ENCODE measurements around the gene SLC12A9. TPM values are rescaled to one million over a fixed set of nuclear protein-coding genes. Genes with fewer than 3 reads are reported as not detected.
"Not testable (repeated sequence)": the region's sequence is repeated elsewhere in the genome, so short reads cannot be mapped to it uniquely, and the experiment has no call there.

Gene SLC12A9
- total RNA-seq, 1 donor from 2014 or later = 28.7 TPM

GRCh38 chr7:100902638-100903037 is 50.1 kb downstream of the SLC12A9 start:
- intact Hi-C loops (cut with DNase I) = no loop called here
- ATAC-seq (no peak), DNase-seq (ENCODE audit: low spot score) (no peak)

DNA sequence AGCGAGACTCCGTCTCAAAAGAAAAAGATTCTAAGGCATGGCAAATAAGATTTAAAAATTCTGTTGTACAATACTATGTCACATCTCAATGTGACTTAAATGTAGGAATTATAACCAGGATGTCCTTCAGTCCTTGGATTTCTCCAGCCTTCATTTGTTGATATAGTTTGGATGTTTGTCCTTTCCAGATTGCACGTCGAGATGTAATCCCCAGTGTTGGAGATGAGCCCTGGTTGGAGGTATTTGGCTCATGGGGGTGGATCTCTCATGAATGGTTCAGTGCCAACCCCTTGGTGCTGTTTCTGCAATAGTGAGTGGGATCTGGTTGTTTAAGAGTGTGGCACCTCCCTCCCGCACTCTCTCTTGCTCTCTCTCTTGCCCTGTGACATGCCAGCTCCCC is 56.0 kb downstream of the SLC12A9 start:
- no peak for DNase-seq (ENCODE audit: low spot score)
- intact Hi-C loops (cut with DNase I) = no loop called here
- no peak for ATAC-seq

GRCh38 chr7:100910443-100910842 is 57.9 kb downstream of the SLC12A9 start:
- ATAC-seq; intact Hi-C loops (cut with DNase I): not testable (repeated sequence)

GRCh38 chr7:100911484-100911883 is 59.0 kb downstream of the SLC12A9 start:
- intact Hi-C loops (cut with DNase I) = no loop called here
- ATAC-seq = no peak
- DNase-seq (ENCODE audit: low spot score) = no peak

More at GRCh38 chr7:100910443-100910842, 57.9 kb downstream of the SLC12A9 start:
- not testable (repeated sequence) for DNase-seq (ENCODE audit: low spot score)

GRCh38 chr7:100914208-100914878 is 61.8 kb downstream of the SLC12A9 start:
- intact Hi-C loops (cut with DNase I) = no loop called here
- DNase-seq (ENCODE audit: low spot score) = no peak
- ATAC-seq = no peak

DNA sequence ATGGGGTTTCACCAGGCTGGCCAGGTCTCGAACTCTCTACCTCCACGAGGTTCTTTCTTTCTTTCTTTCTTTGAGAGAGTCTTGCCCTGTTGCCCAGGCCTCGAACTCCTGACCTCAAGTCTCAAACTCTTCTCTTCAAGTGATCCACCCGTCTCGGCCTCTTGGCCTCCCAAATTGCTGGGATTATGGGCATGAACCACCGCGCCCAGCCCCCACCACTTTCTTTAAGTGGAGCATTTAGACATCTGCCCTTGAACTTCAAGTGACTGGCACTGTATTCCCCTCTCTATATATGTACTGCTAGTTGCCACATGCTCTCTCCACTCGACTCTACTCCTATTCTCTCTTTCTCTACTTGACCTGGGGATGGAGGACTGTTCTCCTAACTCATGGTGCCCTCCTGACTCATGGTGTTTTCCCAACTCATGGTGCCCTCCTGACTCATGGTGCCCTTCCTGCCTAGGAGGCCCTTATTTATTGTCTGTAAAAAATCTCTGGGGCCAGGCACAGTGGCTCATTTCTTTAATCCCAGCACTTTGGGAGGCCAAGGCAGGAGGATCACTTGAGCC is 62.5 kb downstream of the SLC12A9 start:
- DNase-seq (ENCODE audit: low spot score) (no peak), ATAC-seq (no peak)
- intact Hi-C loops (cut with DNase I) = no loop called here

Small RNAs within 50 kb of the gene (microRNA-seq; reads per million reads assigned to microRNA genes)
- gene MIR6875 = not detected

Other genes starting within 250 kb of the SLC12A9 start
- gene MOSPD3, start 240.2 kb upstream of the SLC12A9 start, total RNA-seq = 23.0 TPM
- gene TFR2, start 211.2 kb upstream of the SLC12A9 start, total RNA-seq = 1.2 TPM
- not detected for gene ACTL6B, start 196.3 kb upstream of the SLC12A9 start, total RNA-seq
- 179 TPM for gene GNB2, start 179.0 kb upstream of the SLC12A9 start, total RNA-seq
- 58.8 TPM for gene GIGYF1, start 158.5 kb upstream of the SLC12A9 start, total RNA-seq
- 16.6 TPM for gene POP7, start 146.6 kb upstream of the SLC12A9 start, total RNA-seq
- gene EPO, start 132.2 kb upstream of the SLC12A9 start, total RNA-seq = not detected
- not detected for gene ZAN, start 119.1 kb upstream of the SLC12A9 start, total RNA-seq
- 49.5 TPM for gene EPHB4, start 25.2 kb upstream of the SLC12A9 start, total RNA-seq
- gene TRIP6, start 14.7 kb downstream of the SLC12A9 start, total RNA-seq = 62.6 TPM
- 114 TPM for gene SRRT, start 22.4 kb downstream of the SLC12A9 start, total RNA-seq
- gene UFSP1, start 37.0 kb downstream of the SLC12A9 start, total RNA-seq = 2.9 TPM
- gene ACHE, start 43.2 kb downstream of the SLC12A9 start, total RNA-seq = 0.94 TPM
- 0.36 TPM for gene MUC3A, start 96.8 kb downstream of the SLC12A9 start, total RNA-seq
- gene MUC12, start 116.9 kb downstream of the SLC12A9 start, total RNA-seq = not detected
- not detected for gene MUC17, start 167.4 kb downstream of the SLC12A9 start, total RNA-seq
- gene TRIM56, start 232.8 kb downstream of the SLC12A9 start, total RNA-seq = 47.1 TPM